HG03025 (cell line): ENCODE data around the gene NBEA.
"Not testable (repeated sequence)": the region's sequence is repeated elsewhere in the genome, so short reads cannot be mapped to it uniquely, and the experiment has no call there.

Experiments used
- ATAC-seq: cut with Tn5 transposase; IDR thresholded peaks from one replicate; pipeline ENCODE4 v1.9.1; 2021; ENCODE audit warnings: mild to moderate bottlenecking, moderate library complexity; ENCODE audit not compliant: unreplicated experiment, low FRiP score

The NBEA gene

GRCh38 chr13:35365883-35366282 lies 423.8 kb downstream of the NBEA start:
- no peak for ATAC-seq

DNA sequence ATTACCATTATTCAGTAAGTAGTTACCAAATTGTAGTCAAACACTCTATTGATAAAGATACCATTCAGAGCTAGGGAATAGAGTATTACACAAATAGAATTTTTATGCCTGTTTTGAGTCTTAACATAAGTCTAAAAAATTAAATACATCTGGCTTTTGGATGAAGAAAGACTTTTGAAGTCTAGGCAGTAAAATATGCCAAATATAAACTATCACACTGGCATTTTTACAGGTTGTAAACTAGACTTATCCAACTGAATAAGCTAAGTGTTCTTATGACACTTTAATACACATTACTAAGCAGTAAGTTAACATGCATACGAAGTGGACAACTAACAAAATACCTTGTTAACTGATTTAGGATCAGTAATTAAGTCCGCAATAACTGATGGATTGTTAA lies 425.5 kb downstream of the NBEA start:
- ATAC-seq: no peak

- no peak for ATAC-seq
These were observed 436.9 kb downstream of the NBEA start for GRCh38 chr13:35378939-35379338.

DNA sequence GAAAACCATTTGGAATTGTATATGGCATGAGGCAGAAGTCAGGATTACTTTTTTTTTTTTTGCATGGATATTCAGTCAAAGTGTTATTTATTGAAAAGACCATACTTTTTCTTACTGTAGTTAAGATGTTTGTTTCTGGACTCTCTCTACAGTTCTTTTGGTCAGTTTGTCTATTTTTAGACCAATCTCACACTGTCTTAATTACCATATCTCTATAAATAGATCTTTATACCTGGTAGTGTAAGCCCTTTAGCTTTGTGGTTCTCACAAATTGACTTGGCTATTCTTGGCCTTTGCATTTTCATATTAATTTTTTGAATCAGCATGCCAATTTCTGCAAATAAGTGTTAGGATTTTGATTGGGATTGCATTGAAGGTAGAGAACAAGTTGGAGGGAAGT lies 437.6 kb downstream of the NBEA start:
- no peak for ATAC-seq

GRCh38 chr13:35387682-35388250 lies 445.7 kb downstream of the NBEA start:
- ATAC-seq: no peak

GRCh38 chr13:35388441-35389355 lies 446.6 kb downstream of the NBEA start:
- ATAC-seq: no peak

DNA sequence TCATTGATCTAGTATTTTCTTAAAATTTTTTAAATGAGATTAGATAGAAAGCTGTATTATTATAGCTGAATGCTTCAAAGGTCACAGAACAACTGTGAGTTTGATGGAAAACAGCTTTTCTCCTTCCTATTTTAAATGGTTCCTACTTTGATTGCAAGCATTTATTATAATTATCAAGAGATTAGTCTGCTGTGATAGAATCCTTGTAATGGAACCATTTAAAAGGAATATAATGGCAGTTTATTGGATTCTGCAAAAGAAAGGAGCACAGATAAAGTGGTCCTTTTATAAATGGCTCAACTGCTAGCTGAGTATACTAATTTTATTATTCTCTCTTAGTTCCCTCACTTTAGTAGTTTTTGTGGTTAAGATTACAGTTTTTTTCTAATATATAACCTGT lies 447.5 kb downstream of the NBEA start:
- ATAC-seq: no peak

GRCh38 chr13:35392768-35393167 lies 450.7 kb downstream of the NBEA start:
- ATAC-seq: no peak

DNA sequence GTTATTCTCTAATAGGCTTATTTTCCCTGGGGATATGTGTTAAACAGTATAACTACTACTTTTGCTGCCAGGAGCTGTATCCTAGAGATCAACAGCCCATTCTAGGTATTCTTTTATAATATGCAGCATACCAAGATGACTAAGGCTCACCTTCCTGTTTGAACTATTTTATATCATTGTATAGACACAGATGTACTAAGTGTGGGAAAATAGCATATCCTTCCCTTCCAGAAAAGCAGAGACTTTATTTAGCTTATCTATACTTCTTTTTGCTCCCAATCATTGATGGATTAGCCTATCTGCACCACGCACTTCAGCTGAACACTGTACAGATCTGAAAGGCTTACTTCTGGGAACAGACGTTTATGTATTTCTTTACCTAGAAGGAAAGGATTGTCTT lies 451.8 kb downstream of the NBEA start:
- no peak for ATAC-seq

- not testable (repeated sequence) for ATAC-seq
These were observed 466.2 kb downstream of the NBEA start for GRCh38 chr13:35408285-35408684.

DNA sequence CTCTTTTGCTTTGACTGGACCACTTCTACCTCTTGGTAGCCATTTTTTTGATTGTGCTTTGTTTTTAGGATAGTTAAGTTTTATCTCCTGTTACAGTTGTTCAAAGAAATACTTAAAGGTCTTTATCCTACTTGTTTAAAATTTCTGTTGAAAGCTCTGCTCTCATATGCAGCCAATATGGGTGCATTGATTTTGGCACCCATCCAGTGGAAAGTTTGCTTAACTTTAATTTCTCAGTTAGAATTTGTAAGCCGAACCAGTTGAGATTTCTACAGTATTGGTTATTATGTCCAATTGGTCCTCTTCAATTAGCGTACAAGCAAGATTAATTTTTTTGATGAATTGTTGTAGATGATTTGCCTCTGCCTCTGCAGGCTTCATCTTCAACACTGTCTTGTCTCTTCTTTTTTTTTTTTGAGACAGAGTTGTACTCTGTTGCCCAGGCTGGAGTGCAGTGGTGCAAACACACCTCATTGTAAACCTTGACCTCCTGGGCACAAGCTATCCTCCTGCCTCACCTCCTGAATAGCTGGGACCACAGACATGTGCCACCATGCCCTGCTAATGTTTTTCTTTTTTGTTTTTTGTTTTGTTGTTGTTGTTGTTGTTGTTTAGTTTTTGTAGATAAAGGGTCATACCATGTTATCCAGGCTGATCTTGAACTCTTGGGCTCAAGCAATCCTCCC lies 469.1 kb downstream of the NBEA start:
- no peak for ATAC-seq

- ATAC-seq: no peak
These were observed 506.4 kb downstream of the NBEA start for GRCh38 chr13:35448465-35448864.

DNA sequence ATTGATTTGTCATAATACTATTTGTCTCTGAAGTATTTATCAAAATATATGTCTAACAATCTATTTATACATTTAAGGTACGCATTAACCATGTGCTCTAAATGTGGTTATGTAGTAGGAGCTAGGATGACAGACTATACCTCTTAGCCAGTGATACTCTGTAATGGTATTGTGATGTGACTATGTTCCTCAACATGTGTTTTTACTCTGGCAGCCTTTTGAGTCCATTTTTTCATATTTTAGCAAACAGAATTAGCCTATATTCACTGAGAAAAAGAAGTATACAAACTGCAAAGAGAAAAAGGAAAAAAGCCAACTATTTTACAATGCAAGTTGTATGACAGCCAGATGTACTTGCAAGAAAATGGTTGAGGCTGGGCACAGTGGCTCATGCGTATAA lies 507.8 kb downstream of the NBEA start:
- ATAC-seq: no peak

DNA sequence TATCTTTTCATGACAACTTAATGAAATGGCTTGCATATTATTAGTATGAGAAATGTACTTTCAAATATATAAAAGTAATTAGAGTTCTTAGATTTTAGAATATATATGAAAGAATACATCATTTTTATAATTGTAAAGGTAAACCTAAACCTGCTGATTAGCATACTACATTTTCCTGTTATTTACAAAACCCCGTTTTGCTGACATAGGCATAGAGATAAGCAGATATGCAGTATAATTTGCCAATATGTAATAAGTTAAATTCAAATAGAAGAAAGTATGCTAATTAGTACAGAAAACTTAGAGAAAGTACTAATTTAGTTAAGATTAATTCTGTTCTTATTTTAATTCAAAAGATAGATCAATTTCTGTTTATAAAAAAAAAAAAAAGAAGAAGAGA lies 513.0 kb downstream of the NBEA start:
- no peak for ATAC-seq

DNA sequence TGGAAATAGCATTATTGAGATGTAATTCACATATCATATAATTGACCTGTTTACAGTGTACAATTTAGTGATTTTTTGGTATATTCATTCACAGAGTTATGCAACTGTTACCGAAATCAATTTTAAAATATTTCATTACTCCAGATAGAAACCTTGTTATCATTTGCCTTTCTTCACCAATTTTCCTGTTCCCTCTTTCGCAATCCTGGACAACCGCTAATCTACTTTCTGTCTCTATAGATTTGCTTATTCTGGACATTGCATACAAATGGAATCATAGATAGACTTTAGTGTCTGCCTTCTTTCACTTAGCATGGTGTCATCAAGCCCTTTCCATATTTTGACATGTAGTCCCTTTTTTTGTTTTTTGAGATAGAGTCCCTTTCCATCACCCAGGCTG lies 515.2 kb downstream of the NBEA start:
- ATAC-seq: no peak

DNA sequence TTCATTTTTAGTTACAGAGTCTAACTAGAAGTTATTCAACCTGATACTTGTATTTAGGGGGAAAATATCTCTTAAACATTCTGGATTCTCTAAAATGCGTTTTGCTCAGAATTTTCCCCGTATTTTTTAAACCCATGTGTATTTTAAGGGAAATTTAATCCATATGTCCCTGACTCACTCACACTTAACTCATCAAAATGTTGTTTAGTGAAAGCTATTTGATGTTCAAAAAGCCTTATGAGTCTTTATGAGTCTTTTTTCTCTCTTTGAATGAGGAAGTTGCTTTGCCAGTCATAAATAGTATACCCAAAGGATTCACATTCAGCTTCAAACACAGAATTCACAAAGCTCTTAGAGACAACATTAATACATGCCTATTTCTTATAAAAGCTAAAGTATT lies 518.0 kb downstream of the NBEA start:
- no peak for ATAC-seq

GRCh38 chr13:35465371-35465770 lies 523.3 kb downstream of the NBEA start:
- ATAC-seq: no peak

DNA sequence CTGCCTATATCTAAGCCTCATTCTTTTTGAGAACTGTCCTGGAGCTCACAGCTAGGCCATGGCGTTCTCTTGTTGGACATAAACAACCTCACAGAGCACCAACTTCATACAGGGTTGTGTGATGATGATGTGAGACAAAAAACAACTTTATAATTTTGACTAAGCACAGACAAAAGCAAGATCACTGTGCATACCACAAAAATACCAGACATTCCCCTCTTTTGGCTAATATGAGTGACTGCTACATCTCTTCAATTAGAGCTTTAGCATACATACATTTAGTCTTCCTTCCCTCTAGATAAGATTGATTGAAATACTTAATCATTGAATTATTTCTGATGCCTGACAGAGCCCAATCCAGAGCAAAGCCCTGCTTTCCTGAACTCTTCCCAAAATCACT lies 526.1 kb downstream of the NBEA start:
- no peak for ATAC-seq

DNA sequence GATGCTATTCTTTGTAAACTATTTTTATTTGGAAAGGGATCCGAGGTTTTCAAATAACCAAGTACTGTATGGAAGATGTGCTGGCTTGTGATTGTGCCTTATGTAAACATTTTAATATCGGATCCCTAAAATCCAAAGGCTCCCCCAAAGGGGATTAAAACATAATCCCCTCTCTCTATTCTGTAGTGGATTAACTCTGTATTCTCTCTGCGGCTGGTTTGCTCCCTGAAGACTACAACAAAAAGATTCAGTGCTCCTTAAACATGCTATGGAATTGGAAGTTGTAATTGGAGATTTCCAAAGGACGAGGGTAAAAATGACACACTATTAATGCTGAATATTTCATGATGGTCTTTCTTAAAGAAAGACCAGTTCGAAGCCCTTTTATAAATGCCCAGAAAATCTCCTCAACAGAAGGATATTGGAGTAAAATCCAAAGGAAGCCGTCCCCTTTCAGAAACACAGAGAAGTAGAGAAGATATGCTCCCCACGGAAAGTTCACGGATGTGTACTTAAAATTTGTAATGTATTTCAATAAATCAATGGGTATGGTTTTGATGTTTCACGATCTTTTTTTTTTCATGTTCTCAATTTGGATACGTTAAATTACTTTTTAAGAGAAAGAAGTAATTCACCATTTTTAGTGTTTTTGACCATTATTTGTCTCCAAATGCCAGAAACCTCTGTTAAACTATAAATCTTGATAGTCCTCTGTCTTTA lies 527.9 kb downstream of the NBEA start:
- ATAC-seq: no peak

GRCh38 chr13:35470671-35471661 lies 528.9 kb downstream of the NBEA start:
- ATAC-seq: no peak
